ENCODE data around the gene MYMX.

Gene MYMX

GRCh38 chr6:44234101-44235025, 17.6 kb downstream of the MYMX start:
- DNase-seq, result no peak

GRCh38 chr6:44235269-44235668, 18.5 kb downstream of the MYMX start:
- no peak for DNase-seq

DNA sequence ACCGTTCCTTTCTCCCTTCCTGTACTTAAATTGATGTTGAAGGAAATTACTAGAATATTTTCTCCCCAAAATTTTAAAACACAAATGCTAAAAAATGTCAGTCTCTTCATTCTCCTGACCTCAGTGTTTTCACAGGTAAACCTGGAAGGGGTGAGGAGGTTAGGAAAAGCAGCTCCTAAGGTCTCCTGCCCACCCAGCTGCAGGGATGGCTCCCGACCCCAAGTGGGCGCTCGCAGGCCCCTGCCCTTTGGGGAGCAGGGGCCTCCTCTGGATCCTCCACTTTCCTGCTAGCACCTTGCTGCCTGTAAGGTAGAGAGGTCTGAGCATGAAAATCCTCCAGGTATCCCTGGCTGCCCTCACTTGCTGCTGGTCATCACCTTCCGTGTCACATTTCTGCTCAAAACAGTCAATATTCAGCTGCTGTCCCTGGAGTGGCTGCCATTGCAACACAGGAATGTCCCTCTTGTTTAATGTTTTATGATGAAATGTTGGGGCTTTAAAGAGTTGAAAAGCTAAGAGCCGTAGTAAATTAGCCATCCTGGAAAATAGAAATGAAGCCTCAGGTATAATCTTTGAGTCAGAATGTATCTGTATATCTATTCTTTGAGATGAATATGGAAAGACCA, 19.3 kb downstream of the MYMX start:
- DNase-seq, result no peak

DNA sequence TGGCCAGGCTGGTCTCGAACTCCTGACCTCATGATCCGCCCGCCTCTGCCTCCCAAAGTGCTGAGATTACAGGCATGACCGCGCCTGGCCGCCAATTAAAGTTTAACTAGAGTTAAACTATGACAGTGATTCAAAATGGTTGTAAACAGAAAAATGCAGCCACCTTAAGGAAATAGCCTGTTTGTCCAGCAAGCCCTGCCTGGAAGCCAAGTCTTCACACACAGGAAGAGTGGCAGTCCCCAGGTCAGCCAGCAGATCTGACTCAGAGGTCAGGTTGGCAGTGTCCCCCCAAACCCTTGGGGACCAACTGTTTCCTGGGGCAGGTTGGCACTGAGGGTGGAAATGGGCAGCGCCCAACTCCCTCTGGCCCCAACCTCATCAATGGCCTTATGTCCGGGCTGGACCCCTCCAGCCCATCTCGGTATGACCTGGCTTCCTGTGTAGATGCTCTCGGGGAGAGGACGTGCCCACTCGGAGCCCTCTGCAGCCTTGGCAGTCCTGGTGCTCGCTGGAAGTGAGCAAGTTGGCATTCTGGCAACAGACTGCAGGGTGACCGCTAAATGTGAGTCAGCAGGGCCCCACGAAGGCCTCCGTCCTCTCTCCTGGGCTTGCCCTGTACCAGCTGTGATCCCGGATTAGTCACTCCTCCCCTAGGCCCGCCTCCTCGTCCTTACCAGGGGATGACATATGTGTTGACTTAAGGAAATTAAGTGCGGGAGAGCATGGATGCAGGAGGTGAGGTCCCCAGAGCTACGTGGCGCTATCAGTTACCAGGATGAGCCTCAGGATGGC, 20.5 kb downstream of the MYMX start:
- DNase-seq, result peak; percentile 65 to 66

GRCh38 chr6:44237813-44238433, 21.2 kb downstream of the MYMX start:
- peak; percentile 62 to 83 for DNase-seq

- no peak for DNase-seq
Observed at GRCh38 chr6:44238687-44239350, 22.1 kb downstream of the MYMX start.

DNA sequence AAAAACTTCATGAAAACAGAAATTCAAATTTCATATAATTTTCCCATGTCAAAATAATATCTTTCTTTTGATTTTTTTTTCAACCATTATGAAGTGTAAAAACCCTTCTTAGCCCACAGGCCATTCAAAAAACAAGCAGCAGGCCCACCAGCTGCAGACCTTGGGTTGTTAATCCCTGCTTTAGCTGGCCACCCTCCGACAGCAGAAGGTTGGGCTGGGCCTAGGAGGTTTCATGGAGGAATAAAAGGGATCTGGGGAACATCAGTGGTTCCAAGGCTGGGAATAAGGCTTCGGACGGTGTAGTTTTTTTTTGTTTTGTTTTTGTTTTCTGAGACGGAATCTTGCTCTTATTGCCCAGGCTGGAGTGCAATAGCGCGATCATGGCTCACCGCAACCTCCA, 26.6 kb downstream of the MYMX start:
- DNase-seq, result no peak

DNA sequence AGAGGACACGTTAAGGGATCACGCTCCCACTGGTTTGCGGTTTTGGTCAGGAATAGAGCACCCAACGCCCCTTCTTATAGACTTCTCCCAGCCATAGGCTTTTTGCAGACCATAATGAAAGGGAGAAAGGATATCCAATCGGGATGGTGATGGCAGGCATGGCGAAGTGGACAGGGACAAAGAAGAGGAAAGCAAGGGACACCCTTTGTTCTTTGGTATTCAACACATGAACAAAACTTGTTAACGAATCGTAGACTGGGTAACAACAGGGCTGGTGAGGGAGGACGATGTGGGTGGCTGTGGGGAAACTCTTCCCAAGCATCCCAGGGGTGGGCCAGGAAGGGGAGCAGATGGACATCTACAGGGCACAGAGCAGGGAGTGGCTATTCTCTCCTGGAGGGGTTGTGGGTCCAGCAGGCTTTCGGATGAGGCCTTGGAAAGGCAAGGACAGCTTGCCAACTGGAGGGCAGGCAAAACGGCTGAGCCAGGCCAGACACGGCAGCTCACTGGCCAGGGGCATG, 28.7 kb downstream of the MYMX start:
- DNase-seq, result no peak

GRCh38 chr6:44245912-44246662, 29.4 kb downstream of the MYMX start:
- peak; percentile 57 to 83 for DNase-seq

- DNase-seq, result peak; percentile 95 to 96
Observed at GRCh38 chr6:44246663-44247337, 30.1 kb downstream of the MYMX start, which contains the start of gene HSP90AB1. HSP90AB1 (plus strand) TSS chr6:44247101; CDS start chr6:44248630, 1,529 bp downstream.

DNA sequence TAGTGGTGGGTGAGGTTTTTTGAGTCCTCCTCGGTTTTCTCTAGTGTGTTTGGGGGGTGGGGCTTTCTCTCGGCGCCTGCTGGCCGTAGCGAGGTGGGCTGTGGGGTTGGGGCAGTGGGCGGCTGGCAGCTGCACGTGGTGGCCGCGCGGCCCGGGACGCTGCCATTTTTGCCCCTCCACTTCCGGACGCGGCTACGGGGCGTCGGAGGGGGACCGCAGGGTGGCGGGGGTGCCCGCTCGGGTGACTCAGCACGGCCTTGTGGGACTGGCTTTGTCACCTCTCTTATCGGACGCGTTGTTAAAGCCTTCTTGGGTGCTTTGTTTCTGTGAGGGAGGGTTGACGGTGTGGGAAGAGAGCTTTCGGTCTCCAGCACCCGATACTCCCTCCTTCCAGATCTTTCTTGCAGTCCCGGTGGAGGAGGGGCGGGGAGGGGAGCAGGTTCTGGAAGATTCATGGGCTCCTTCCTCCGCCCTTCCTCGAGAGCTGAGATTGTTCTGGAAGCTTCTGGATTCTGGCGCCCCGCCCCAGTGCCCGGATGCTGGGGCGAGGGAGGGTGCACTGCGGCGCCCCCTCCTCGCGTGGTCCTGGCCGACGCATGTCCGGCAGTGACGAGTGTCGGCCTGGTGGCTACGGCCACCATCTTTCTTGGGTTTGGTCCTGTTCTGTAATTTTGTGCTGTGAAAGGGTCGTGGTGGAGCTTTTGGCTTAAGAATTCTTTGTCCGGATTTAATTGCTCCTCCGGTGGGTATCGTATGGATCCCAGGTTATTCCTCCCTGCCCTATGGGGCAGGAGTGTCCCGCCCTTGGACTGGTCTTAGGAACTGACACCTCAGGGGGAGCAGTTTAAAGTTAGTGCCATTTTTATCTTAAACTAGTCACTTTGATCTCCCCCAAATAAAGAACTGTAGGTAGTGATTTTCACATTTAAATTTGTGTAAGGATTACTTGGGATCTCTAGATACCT, 30.9 kb downstream of the MYMX start:
- peak; percentile 44 to 51 for DNase-seq

- DNase-seq, result no peak
Observed at GRCh38 chr6:44248579-44248978, 31.9 kb downstream of the MYMX start.

GRCh38 chr6:44249082-44249748, 32.5 kb downstream of the MYMX start:
- DNase-seq, result no peak

- no peak for DNase-seq
Observed at GRCh38 chr6:44250067-44250717, 33.5 kb downstream of the MYMX start.

GRCh38 chr6:44250718-44251123, 34.0 kb downstream of the MYMX start:
- no peak for DNase-seq

DNA sequence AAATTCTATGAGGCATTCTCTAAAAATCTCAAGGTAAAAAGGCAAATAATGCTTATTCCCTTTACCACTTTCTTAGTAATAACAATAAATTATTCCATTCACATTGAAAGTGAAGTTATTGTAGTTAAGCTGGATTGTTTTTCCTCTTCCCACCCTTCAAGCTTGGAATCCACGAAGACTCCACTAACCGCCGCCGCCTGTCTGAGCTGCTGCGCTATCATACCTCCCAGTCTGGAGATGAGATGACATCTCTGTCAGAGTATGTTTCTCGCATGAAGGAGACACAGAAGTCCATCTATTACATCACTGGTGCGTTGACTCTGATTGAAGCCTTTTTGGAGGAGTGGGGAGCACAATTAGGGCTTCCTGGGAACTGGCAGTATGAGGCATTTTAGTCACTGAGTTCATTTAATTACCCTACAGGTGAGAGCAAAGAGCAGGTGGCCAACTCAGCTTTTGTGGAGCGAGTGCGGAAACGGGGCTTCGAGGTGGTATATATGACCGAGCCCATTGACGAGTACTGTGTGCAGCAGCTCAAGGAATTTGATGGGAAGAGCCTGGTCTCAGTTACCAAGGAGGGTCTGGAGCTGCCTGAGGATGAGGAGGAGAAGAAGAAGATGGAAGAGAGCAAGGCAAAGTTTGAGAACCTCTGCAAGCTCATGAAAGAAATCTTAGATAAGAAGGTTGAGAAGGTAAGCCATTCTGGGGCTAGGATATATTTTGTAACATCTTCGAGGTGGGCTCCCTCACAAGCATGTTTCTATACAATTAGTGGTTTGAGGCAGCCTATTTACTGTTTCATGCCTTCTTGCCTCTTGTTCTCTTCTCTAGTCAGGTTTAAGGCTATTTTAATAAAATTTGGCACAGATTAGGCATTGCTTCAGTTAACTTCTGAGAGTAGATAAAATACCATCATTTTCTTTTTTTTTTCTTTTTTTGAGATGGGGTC, 35.1 kb downstream of the MYMX start:
- DNase-seq, result no peak

Measured in NCI-H1930 (cell line).